Measurements from ENCODE around the gene DENND4C.
"Not testable (repeated sequence)": the region's sequence is repeated elsewhere in the genome, so short reads cannot be mapped to it uniquely, and the experiment has no call there.

The DENND4C gene

GRCh38 chr9:19252885-19253219 lies 22.4 kb downstream of the DENND4C start:
- FAIRE-seq: no peak
- no peak for DNase-seq (ENCODE audit: insufficient read length, low spot score)
- no peak for TF ChIP-seq CTCF (IDR thresholded peaks at IDR 0.05; ENCODE audit: insufficient read depth, missing control alignments)

GRCh38 chr9:19255112-19255511 lies 24.6 kb downstream of the DENND4C start:
- no peak for TF ChIP-seq CTCF (IDR thresholded peaks at IDR 0.05; ENCODE audit: insufficient read depth, missing control alignments)
- no peak for FAIRE-seq
- DNase-seq (ENCODE audit: insufficient read length, low spot score): no peak

- FAIRE-seq (no peak), DNase-seq (ENCODE audit: insufficient read length, low spot score) (no peak)
- no peak for TF ChIP-seq CTCF (IDR thresholded peaks at IDR 0.05; ENCODE audit: insufficient read depth, missing control alignments)
These were observed 25.3 kb downstream of the DENND4C start for GRCh38 chr9:19255821-19256220.

GRCh38 chr9:19259665-19260255 lies 29.3 kb downstream of the DENND4C start:
- not testable (repeated sequence) for FAIRE-seq; DNase-seq (ENCODE audit: insufficient read length, low spot score)

GRCh38 chr9:19265602-19266001 lies 35.1 kb downstream of the DENND4C start:
- FAIRE-seq; DNase-seq (ENCODE audit: insufficient read length, low spot score): not testable (repeated sequence)

- DNase-seq (ENCODE audit: insufficient read length, low spot score); FAIRE-seq: not testable (repeated sequence)
These were observed 36.4 kb downstream of the DENND4C start for GRCh38 chr9:19266778-19267384.

GRCh38 chr9:19269582-19269981 lies 39.1 kb downstream of the DENND4C start:
- no peak for DNase-seq (ENCODE audit: insufficient read length, low spot score)
- TF ChIP-seq CTCF (IDR thresholded peaks at IDR 0.05; ENCODE audit: insufficient read depth, missing control alignments): no peak
- FAIRE-seq: no peak

- no peak for TF ChIP-seq CTCF (IDR thresholded peaks at IDR 0.05; ENCODE audit: insufficient read depth, missing control alignments)
These were observed 40.0 kb downstream of the DENND4C start for GRCh38 chr9:19270421-19270949.

GRCh38 chr9:19271081-19271480 lies 40.6 kb downstream of the DENND4C start:
- DNase-seq (ENCODE audit: insufficient read length, low spot score) (no peak), FAIRE-seq (no peak)
- no peak for TF ChIP-seq CTCF (IDR thresholded peaks at IDR 0.05; ENCODE audit: insufficient read depth, missing control alignments)

More at GRCh38 chr9:19270421-19270949, 40.0 kb downstream of the DENND4C start:
- no peak for FAIRE-seq
- DNase-seq (ENCODE audit: insufficient read length, low spot score): no peak

Measured in D721Med (cell line).